GM12878 (cell line): ENCODE measurements around the gene TP53INP2. TPM values are rescaled to one million over a fixed set of nuclear protein-coding genes. Genes with fewer than 3 reads are reported as not detected.

Source experiments
- BHLHE40 ChIP-seq, 2 experiments: fragments of 450-650 bp in 1 of 2; IDR thresholded peaks; 2 replicates each; pipeline ENCODE4 v1.6.1; 2011 to 2017; ENCODE audit warnings: low read depth in 2 of 2, borderline replicate concordance in 1 of 2, improper control_type of control experiment in 1 of 2, low read length in 1 of 2, mild to moderate bottlenecking in 1 of 2
- CEBPZ ChIP-seq: fragments of 150-350 bp; IDR thresholded peaks from 2 replicates; pipeline ENCODE4 v1.6.1; 2016; ENCODE audit warnings: low read depth, low read length
- CHD4 ChIP-seq: fragments of 200-600 bp; sonication (generic); IDR thresholded peaks from 2 replicates; pipeline ENCODE4 v1.6.1; 2016; ENCODE audit warnings: mild to moderate bottlenecking
- JUNB ChIP-seq: IDR thresholded peaks from 2 replicates; pipeline ENCODE4 v1.6.1; 2016; ENCODE audit warnings: antibody characterized with exemption, mild to moderate bottlenecking
- JUND ChIP-seq: IDR thresholded peaks from 2 replicates; pipeline ENCODE4 v1.6.1; 2012; ENCODE audit warnings: low read depth, mild to moderate bottlenecking, low read length, improper control_type of control experiment, moderate library complexity
- MLLT1 ChIP-seq: fragments of 450-650 bp; IDR thresholded peaks from 2 replicates; pipeline ENCODE4 v1.6.1; 2016; ENCODE audit warnings: mild to moderate bottlenecking
- NR2F1 ChIP-seq: fragments of 450-650 bp; conservative IDR thresholded peaks from 2 replicates; pipeline ENCODE4 v1.6.1; 2017; ENCODE audit warnings: mild to moderate bottlenecking
- PBX3 ChIP-seq: IDR thresholded peaks from 2 replicates; pipeline ENCODE4 v1.6.1; 2011; ENCODE audit warnings: mild to moderate bottlenecking, low read depth, low read length, moderate library complexity; ENCODE audit not compliant: insufficient replicate concordance
- RBBP5 ChIP-seq: fragments of 200-600 bp; sonication (generic); conservative IDR thresholded peaks from 2 replicates; pipeline ENCODE4 v1.6.1; 2016
- SMC3 ChIP-seq: IDR thresholded peaks from 2 replicates; pipeline ENCODE4 v1.6.1; 2011; ENCODE audit warnings: low read length, improper control_type of control experiment, borderline replicate concordance
- YBX1 ChIP-seq: fragments of 450-650 bp; IDR thresholded peaks from 2 replicates; pipeline ENCODE4 v1.6.1; 2016; ENCODE audit warnings: antibody characterized with exemption
- polyA plus RNA-seq, 11 experiments: library from polyadenylated mRNA; depleted of rRNA in 4 of 11; unstranded in 6 of 11; stranded (reverse) in 5 of 11; fragments of >200 nt; fragmentation: Nextera tagmentation in 4 of 11; fragmentation: Illumina TruSeq in 1 of 11; extraction: Ambion mirVana in 4 of 11; extraction: Trizol in 1 of 11; gene quantifications; 1 replicate in 1 of 11; 2 replicates in 10 of 11; pipeline versions ENCODE4 v1.2.1 to v1.2.3, GENCODE V29; 2011 to 2016; ENCODE audit warnings: inconsistent platforms in 2 of 11, missing spikeins in 2 of 11, low read depth in 1 of 11
- total RNA-seq, 4 experiments: library from RNA; depleted of rRNA in 3 of 4; stranded (reverse); fragments of >200 nt in 3 of 4; fragmentation: Illumina TruSeq in 1 of 4; extraction: Trizol in 1 of 4; gene quantifications; 2 replicates each; pipeline versions ENCODE4 v1.2.1 to v1.2.3, GENCODE V29; 2013 to 2021

TP53INP2 gene
- total and polyA plus RNA-seq, 10 of the 15 experiments (the other 5 are each of a cell fraction or from before 2014, with no cell fraction given), result 2.8 to 16.0 (median 4.0) TPM

GRCh38 chr20:34716921-34717229 lies 12.7 kb downstream of the TP53INP2 start (continued):
- TF ChIP-seq CEBPZ (no peak), BHLHE40 (IDR thresholded peaks at IDR 0.05; ENCODE audit: borderline replicate concordance in 1 of 2, low read depth in 2 of 2, low read length in 1 of 2) (no peak), CHD4 (no peak), JUNB (no peak), NR2F1 (no peak), MLLT1 (no peak), YBX1 (no peak), JUND (no peak), SMC3 (no peak), RBBP5 (no peak), PBX3 (no peak)
